Ishikawa (cell line): ENCODE measurements around the gene HOXA4.

Experiments used
- CEBPB ChIP-seq: IDR thresholded peaks from 2 replicates; pipeline ENCODE4 v1.6.1; 2012
- CREB1 ChIP-seq: IDR thresholded peaks from 2 replicates; pipeline ENCODE4 v1.6.1; 2012; ENCODE audit warnings: low read depth
- EGR1 ChIP-seq: IDR thresholded peaks from 2 replicates; pipeline ENCODE4 v1.6.1; 2012
- EP300 ChIP-seq: IDR thresholded peaks from 2 replicates; pipeline ENCODE4 v1.6.1; 2012; ENCODE audit warnings: borderline replicate concordance
- FOXM1 ChIP-seq: IDR thresholded peaks from 2 replicates; pipeline ENCODE4 v1.6.1; 2012; ENCODE audit warnings: low read depth, borderline replicate concordance
- MAX ChIP-seq: IDR thresholded peaks from 2 replicates; pipeline ENCODE4 v1.6.1; 2012
- NFIC ChIP-seq: IDR thresholded peaks from 2 replicates; pipeline ENCODE4 v1.6.1; 2012
- RAD21 ChIP-seq: IDR thresholded peaks from 2 replicates; pipeline ENCODE4 v1.6.1; 2012; ENCODE audit warnings: low read depth
- REST ChIP-seq: IDR thresholded peaks from 2 replicates; pipeline ENCODE4 v1.6.1; 2012; ENCODE audit warnings: low read depth, mild to moderate bottlenecking
- TAF1 ChIP-seq: IDR thresholded peaks from 2 replicates; pipeline ENCODE4 v1.6.1; 2012; ENCODE audit warnings: low read depth, mild to moderate bottlenecking
- TCF12 ChIP-seq: IDR thresholded peaks from 2 replicates; pipeline ENCODE4 v1.6.1; 2012; ENCODE audit warnings: low read depth
- TEAD4 ChIP-seq: IDR thresholded peaks from 2 replicates; pipeline ENCODE4 v1.6.1; 2012
- USF1 ChIP-seq: IDR thresholded peaks from 2 replicates; pipeline ENCODE4 v1.6.1; 2012
- YY1 ChIP-seq: IDR thresholded peaks from 2 replicates; pipeline ENCODE4 v1.6.1; 2012; ENCODE audit warnings: low read depth
- ZBTB7A ChIP-seq: IDR thresholded peaks from 2 replicates; pipeline ENCODE4 v1.6.1; 2012; ENCODE audit warnings: low read depth

Gene HOXA4

GRCh38 chr7:27101171-27101956 is 29.2 kb downstream of the HOXA4 start:
- TF ChIP-seq MAX (no peak), CREB1 (no peak), RAD21 (no peak), YY1 (no peak), NFIC (no peak), REST (no peak), EP300 (no peak), USF1 (no peak), ZBTB7A (no peak), FOXM1 (no peak), TEAD4 (no peak), TAF1 (no peak), TCF12 (no peak), CEBPB (no peak), EGR1 (no peak)

- TF ChIP-seq RAD21 (no peak), USF1 (no peak)
Measured at GRCh38 chr7:27100694-27101170, 29.8 kb downstream of the HOXA4 start.

DNA sequence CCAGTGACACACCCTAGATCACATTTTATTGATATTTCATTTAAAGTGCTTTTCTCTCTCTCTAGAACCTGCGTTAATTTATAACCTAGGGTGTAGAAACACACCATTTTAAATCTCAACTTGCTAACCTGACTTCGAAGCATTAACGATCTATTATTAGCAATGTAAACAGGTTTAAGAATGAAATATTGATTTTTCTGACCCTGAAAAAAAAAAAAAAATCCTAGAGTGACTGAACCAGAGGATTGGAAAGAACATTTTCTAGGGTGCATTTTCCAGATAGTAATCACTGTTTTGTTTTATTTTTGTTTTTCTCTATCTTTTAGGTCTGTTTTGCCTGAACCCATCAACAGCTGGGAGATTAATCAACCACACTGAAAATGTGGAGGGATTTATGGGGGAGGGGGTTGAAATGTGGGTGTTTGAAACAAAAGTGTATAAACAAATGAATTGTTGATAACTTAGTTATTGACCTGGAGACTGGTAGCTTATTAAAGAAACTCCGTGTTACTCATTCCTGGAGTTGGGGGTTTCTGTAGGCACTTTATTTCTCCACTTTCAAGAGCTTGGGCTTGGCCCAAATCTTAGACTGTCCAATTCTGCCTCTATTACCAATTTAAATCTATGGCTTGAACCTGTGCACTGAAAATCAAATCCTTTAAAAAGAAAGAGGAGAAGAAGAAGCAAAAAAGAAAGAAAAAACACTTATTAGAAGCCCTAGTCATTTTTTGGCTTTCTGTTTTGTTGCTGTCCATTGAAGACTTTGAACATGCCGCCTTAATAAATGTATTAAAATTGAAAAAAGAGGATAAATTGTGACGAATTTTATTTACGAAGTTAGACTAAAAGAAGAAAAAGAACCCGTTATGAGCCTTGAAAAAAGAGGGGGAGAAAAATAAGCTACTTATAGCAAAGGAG is 30.8 kb downstream of the HOXA4 start:
- TF ChIP-seq YY1, result no peak
- no peak for TF ChIP-seq CREB1
- TF ChIP-seq FOXM1, result no peak
- no peak for TF ChIP-seq MAX
- TF ChIP-seq ZBTB7A, result no peak
- no peak for TF ChIP-seq NFIC
- no peak for TF ChIP-seq EP300
- no peak for TF ChIP-seq TAF1
- no peak for TF ChIP-seq REST
- TF ChIP-seq CEBPB, result no peak
- no peak for TF ChIP-seq USF1
- TF ChIP-seq RAD21, result no peak
- no peak for TF ChIP-seq TEAD4
- no peak for TF ChIP-seq EGR1
- TF ChIP-seq TCF12, result no peak

GRCh38 chr7:27098578-27099451 is 31.7 kb downstream of the HOXA4 start:
- no peak for TF ChIP-seq ZBTB7A
- no peak for TF ChIP-seq TAF1
- TF ChIP-seq FOXM1, result no peak
- TF ChIP-seq NFIC, result no peak
- TF ChIP-seq RAD21, result no peak
- TF ChIP-seq EGR1, result no peak
- no peak for TF ChIP-seq YY1
- no peak for TF ChIP-seq TEAD4
- TF ChIP-seq USF1, result no peak
- TF ChIP-seq REST, result no peak
- TF ChIP-seq CEBPB, result no peak
- TF ChIP-seq MAX, result no peak
